MM.1S (cell line): Measurements from ENCODE around the gene CLDN11.

Source experiments
- CTCF ChIP-seq: fragments of 300-600 bp; sonication (generic); IDR thresholded peaks from 2 replicates; pipeline ENCODE4 v1.5.1; 2016; ENCODE audit warnings: antibody characterized with exemption, low read length, mixed read lengths
- EZH2 ChIP-seq: fragments of 300-600 bp; sonication (generic); optimal IDR thresholded peaks from 2 replicates; pipeline ENCODE3; 2017; ENCODE audit warnings: low read depth, mild to moderate bottlenecking, antibody characterized with exemption, low read length, mixed read lengths
- EZH2phosphoT487 ChIP-seq: fragments of 300-600 bp; sonication (generic); IDR thresholded peaks from 2 replicates; pipeline ENCODE4 v1.6.1; 2018; ENCODE audit warnings: antibody characterized with exemption, low read length

GRCh38 chr3:170463011-170463410, 44.3 kb downstream of the CLDN11 start:
- TF ChIP-seq CTCF, result no peak
- TF ChIP-seq EZH2, result no peak
- no peak for TF ChIP-seq EZH2phosphoT487
